ENCODE data around the gene ANKRD2.
"Not testable (repeated sequence)": the region's sequence is repeated elsewhere in the genome, so short reads cannot be mapped to it uniquely, and the experiment has no call there.

ANKRD2 gene

GRCh38 chr10:97574374-97575126 lies 2.0 kb downstream of the ANKRD2 start:
- H3K4me1 ChIP-seq, result peaks cover 25% of the 10 kb centered on the region
- no peaks in the 10 kb centered on the region for H3K27me3 ChIP-seq
- H3K9me3 ChIP-seq, result no peaks in the 10 kb centered on the region
- no peak overlapping the region for H3K4me3 ChIP-seq
- H3K4me2 ChIP-seq, result no peak overlapping the region
- no peak overlapping the region for H3K9ac ChIP-seq
- H3K27ac ChIP-seq, result no peak overlapping the region
- no peaks in the 10 kb centered on the region for H3K36me3 ChIP-seq
- no peak for TF ChIP-seq Cebpa-rat (IDR thresholded peaks at IDR 0.05)
- H4K20me1 ChIP-seq, result no peaks in the 10 kb centered on the region

- no peak overlapping the region for H3K4me3 ChIP-seq
- H4K20me1 ChIP-seq, result no peaks in the 10 kb centered on the region
- no peaks in the 10 kb centered on the region for H3K9me3 ChIP-seq
- no peaks in the 10 kb centered on the region for H3K36me3 ChIP-seq
- TF ChIP-seq Cebpa-rat (IDR thresholded peaks at IDR 0.05), result no peak
- no peak overlapping the region for H3K4me2 ChIP-seq
- peaks cover 25% of the 10 kb centered on the region for H3K4me1 ChIP-seq
- H3K27me3 ChIP-seq, result no peaks in the 10 kb centered on the region
- no peak overlapping the region for H3K9ac ChIP-seq
- H3K27ac ChIP-seq, result no peak overlapping the region
These were observed 2.6 kb downstream of the ANKRD2 start for GRCh38 chr10:97575127-97575668.

- H4K20me1 ChIP-seq, H3K27ac ChIP-seq, H3K4me3 ChIP-seq, H3K9me3 ChIP-seq, H3K36me3 ChIP-seq, H3K9ac ChIP-seq, H3K27me3 ChIP-seq, H3K4me2 ChIP-seq: not testable (repeated sequence)
- H3K4me1 ChIP-seq, result peaks cover 15% of the 10 kb centered on the region
These were observed 3.9 kb downstream of the ANKRD2 start for GRCh38 chr10:97576487-97576886.

- H3K9ac ChIP-seq, result no peak overlapping the region
- H3K4me2 ChIP-seq, result no peak overlapping the region
- H3K27me3 ChIP-seq, result no peaks in the 10 kb centered on the region
- no peaks in the 10 kb centered on the region for H4K20me1 ChIP-seq
- peaks cover 6% of the 10 kb centered on the region for H3K4me1 ChIP-seq
- H3K9me3 ChIP-seq, result no peaks in the 10 kb centered on the region
- no peaks in the 10 kb centered on the region for H3K36me3 ChIP-seq
- no peak overlapping the region for H3K27ac ChIP-seq
- TF ChIP-seq Cebpa-rat (IDR thresholded peaks at IDR 0.05), result no peak
- no peak overlapping the region for H3K4me3 ChIP-seq
These were observed 5.1 kb downstream of the ANKRD2 start for GRCh38 chr10:97577701-97578100.

GRCh38 chr10:97578171-97578844 lies 5.7 kb downstream of the ANKRD2 start:
- Histone ChIP-seq H3K27ac (no peak overlapping the region), H3K9me3 (no peaks in the 10 kb centered on the region), H3K4me2 (no peak overlapping the region), H3K36me3 (no peaks in the 10 kb centered on the region), H3K4me3 (no peak overlapping the region), H4K20me1 (no peaks in the 10 kb centered on the region), H3K4me1 (no peaks in the 10 kb centered on the region), H3K27me3 (no peaks in the 10 kb centered on the region), H3K9ac (no peak overlapping the region)
- no peak for TF ChIP-seq Cebpa-rat (IDR thresholded peaks at IDR 0.05)

- Histone ChIP-seq H4K20me1 (no peaks in the 10 kb centered on the region), H3K4me3 (no peak overlapping the region), H3K27me3 (no peaks in the 10 kb centered on the region), H3K4me1 (no peaks in the 10 kb centered on the region), H3K27ac (no peak overlapping the region), H3K4me2 (no peak overlapping the region), H3K9me3 (no peaks in the 10 kb centered on the region), H3K36me3 (no peaks in the 10 kb centered on the region), H3K9ac (no peak overlapping the region)
- TF ChIP-seq Cebpa-rat (IDR thresholded peaks at IDR 0.05), result no peak
These were observed 8.1 kb downstream of the ANKRD2 start for GRCh38 chr10:97580421-97581367.

GRCh38 chr10:97582169-97582568 lies 9.6 kb downstream of the ANKRD2 start:
- H4K20me1 ChIP-seq, result no peaks in the 10 kb centered on the region
- H3K9ac ChIP-seq, result no peak overlapping the region
- H3K4me3 ChIP-seq, result no peak overlapping the region
- no peak overlapping the region for H3K4me2 ChIP-seq
- H3K36me3 ChIP-seq, result no peaks in the 10 kb centered on the region
- H3K27ac ChIP-seq, result no peak overlapping the region
- no peaks in the 10 kb centered on the region for H3K9me3 ChIP-seq
- TF ChIP-seq Cebpa-rat (IDR thresholded peaks at IDR 0.05), result no peak
- no peaks in the 10 kb centered on the region for H3K27me3 ChIP-seq
- no peaks in the 10 kb centered on the region for H3K4me1 ChIP-seq

GRCh38 chr10:97583476-97583875 lies 10.9 kb downstream of the ANKRD2 start:
- Histone ChIP-seq H3K4me1 (no peaks in the 10 kb centered on the region), H3K36me3 (no peaks in the 10 kb centered on the region), H3K9me3 (no peaks in the 10 kb centered on the region), H3K9ac (no peak overlapping the region), H3K27ac (no peak overlapping the region), H3K27me3 (no peaks in the 10 kb centered on the region), H3K4me3 (no peak overlapping the region), H3K4me2 (no peak overlapping the region), H4K20me1 (no peaks in the 10 kb centered on the region)
- no peak for TF ChIP-seq Cebpa-rat (IDR thresholded peaks at IDR 0.05)

GRCh38 chr10:97584060-97584797 lies 11.7 kb downstream of the ANKRD2 start, which contains the start of gene HOGA1:
Gene HOGA1, plus strand, starts transcription at chr10:97584389. Its CDS starts 315 bp downstream, at chr10:97584704.
- Histone ChIP-seq H3K36me3 (no peaks in the 10 kb centered on the region), H3K9me3 (no peaks in the 10 kb centered on the region), H4K20me1 (no peaks in the 10 kb centered on the region), H3K27ac (no peak within 1 kb of the TSS), H3K4me1 (no peaks in the 10 kb centered on the region), H3K27me3 (no peaks in the 10 kb centered on the region), H3K4me3 (no peak within 1 kb of the TSS), H3K9ac (no peak within 1 kb of the TSS), H3K4me2 (no peak within 1 kb of the TSS)
- TF ChIP-seq Cebpa-rat (IDR thresholded peaks at IDR 0.05), result no peak
